IMR-90 (cell line): ENCODE results near the gene SCYL2. TPM values are rescaled to one million over a fixed set of nuclear protein-coding genes. Genes with fewer than 3 reads are reported as not detected.
A peak's percentile ranks its signal among the peaks of the same experiment; 100 is the strongest.

Experiments
- ATAC-seq: fragments of 200-7000 bp; cut with Tn5 transposase; 2 replicates; pipeline ENCODE4 v1.9.1; 2020; ENCODE audit warnings: low read depth, mild to moderate bottlenecking, moderate library complexity
- BruUV-seq: library from RNA; stranded (reverse); fragments of 400-500 nt; replicated peaks from 2 replicates; lab custom pipeline; 2021; lab: Mats Ljungman, UMichigan
- CTCF ChIA-PET: fragments of 300-600 bp; formaldehyde crosslinking; extraction: SDS; loops from one replicate; lab custom pipeline; 2021; ENCODE audit warnings: antibody characterized with exemption; lab: Yijun Ruan, JAX
- POLR2A ChIA-PET: fragments of 300-600 bp; sonication (Branson Sonifier 250); formaldehyde crosslinking; loops from one replicate; lab custom pipeline; 2022; ENCODE audit warnings: antibody characterized with exemption; ENCODE audit not compliant: unreplicated experiment; lab: Charles Lee
- DNase-seq: peaks from one replicate; pipeline ENCODE4 v3.0.0; 2013
- H2AFZ ChIP-seq: replicated peaks from 2 replicates; pipeline ENCODE3; 2013; ENCODE audit warnings: low read length, mild to moderate bottlenecking; ENCODE audit not compliant: poor library complexity
- H2AK5ac ChIP-seq: 2 replicates; pipeline ENCODE4 v1.6.1; 2013; ENCODE audit warnings: low read depth, low read length, inconsistent platforms
- H2AK9ac ChIP-seq: replicated peaks from 2 replicates; pipeline ENCODE3; 2013; ENCODE audit warnings: mild to moderate bottlenecking, low read depth, low read length, moderate library complexity; ENCODE audit not compliant: poor library complexity
- H2BK120ac ChIP-seq: 2 replicates; pipeline ENCODE4 v1.6.1; 2013; ENCODE audit warnings: low read depth, low read length, inconsistent platforms
- H2BK15ac ChIP-seq: 3 replicates; pipeline ENCODE4 v1.6.1; 2013; ENCODE audit warnings: low read depth, low read length, inconsistent platforms
- H2BK20ac ChIP-seq: 2 replicates; pipeline ENCODE4 v1.6.1; 2013; ENCODE audit warnings: low read depth, mild to moderate bottlenecking, inconsistent platforms, low read length, moderate library complexity
- H2BK5ac ChIP-seq: 2 replicates; pipeline ENCODE4 v1.6.1; 2013; ENCODE audit warnings: mild to moderate bottlenecking, low read depth, low read length, inconsistent platforms; ENCODE audit not compliant: poor library complexity, severe bottlenecking
- H3K14ac ChIP-seq: replicated peaks from 2 replicates; pipeline ENCODE4 v1.6.1; 2013; ENCODE audit warnings: low read depth, low read length, inconsistent platforms
- H3K18ac ChIP-seq: 2 replicates; pipeline ENCODE4 v1.6.1; 2013; ENCODE audit warnings: low read depth, low read length, control low read depth
- H3K23ac ChIP-seq: 2 replicates; pipeline ENCODE4 v1.6.1; 2013; ENCODE audit warnings: low read depth, low read length, inconsistent platforms
- H3K27ac ChIP-seq: 2 replicates; pipeline ENCODE4 v1.5.1; 2013; ENCODE audit warnings: mild to moderate bottlenecking, control low read depth, low read length; ENCODE audit not compliant: insufficient read depth
- H3K27me3 ChIP-seq: 2 replicates; pipeline ENCODE4 v1.6.1; 2013; ENCODE audit warnings: low read length; ENCODE audit not compliant: control insufficient read depth, insufficient read depth
- H3K36me3 ChIP-seq: 2 replicates; pipeline ENCODE4 v1.6.1; 2013; ENCODE audit warnings: low read length, mixed read lengths; ENCODE audit not compliant: control insufficient read depth, insufficient read depth
- H3K4ac ChIP-seq: 2 replicates; pipeline ENCODE4 v1.6.1; 2013; ENCODE audit warnings: low read depth, low read length, inconsistent platforms
- H3K4me1 ChIP-seq: 2 replicates; pipeline ENCODE4 v1.6.1; 2013; ENCODE audit warnings: low read length, mixed read lengths; ENCODE audit not compliant: control insufficient read depth, insufficient read depth
- H3K4me2 ChIP-seq: 2 replicates; pipeline ENCODE4 v1.6.1; 2013; ENCODE audit warnings: low read depth, mild to moderate bottlenecking, control low read depth, low read length, moderate library complexity
- H3K4me3 ChIP-seq: 2 replicates; pipeline ENCODE4 v1.5.1; 2013; ENCODE audit warnings: low read depth, mild to moderate bottlenecking, control low read depth, low read length, moderate library complexity; ENCODE audit not compliant: insufficient read depth
- H3K56ac ChIP-seq: 2 replicates; pipeline ENCODE4 v1.6.1; 2013; ENCODE audit warnings: low read length, inconsistent platforms; ENCODE audit not compliant: insufficient read depth; ENCODE audit errors: extremely low read depth
- H3K79me1 ChIP-seq, 2 experiments: 2 replicates each; pipeline ENCODE4 v1.6.1; 2013; ENCODE audit warnings: low read length in 2 of 2, inconsistent platforms in 1 of 2, low read depth in 1 of 2
- H3K9ac ChIP-seq: 2 replicates; pipeline ENCODE4 v1.6.1; 2013; ENCODE audit warnings: low read depth, low read length, control low read depth
- H3K9me1 ChIP-seq: 2 replicates; pipeline ENCODE4 v1.6.1; 2013; ENCODE audit warnings: low read length, inconsistent platforms; ENCODE audit not compliant: insufficient read depth
- H3K9me3 ChIP-seq: 2 replicates; pipeline ENCODE4 v1.6.1; 2013; ENCODE audit warnings: low read length; ENCODE audit not compliant: control insufficient read depth, insufficient read depth
- H4K20me1 ChIP-seq: 2 replicates; pipeline ENCODE4 v1.6.1; 2013; ENCODE audit warnings: low read length, inconsistent platforms; ENCODE audit not compliant: insufficient read depth
- H4K5ac ChIP-seq: 2 replicates; pipeline ENCODE4 v1.6.1; 2013; ENCODE audit warnings: mild to moderate bottlenecking, low read depth, low read length, control low read depth
- H4K8ac ChIP-seq, 2 experiments: 2 replicates each; pipeline ENCODE4 v1.6.1; 2013; ENCODE audit warnings: low read depth in 2 of 2, low read length in 2 of 2, control low read depth in 1 of 2, inconsistent platforms in 1 of 2
- H4K91ac ChIP-seq: 2 replicates; pipeline ENCODE4 v1.6.1; 2013; ENCODE audit warnings: low read depth, low read length, inconsistent platforms; ENCODE audit not compliant: insufficient read depth
- BHLHE40 ChIP-seq: fragments of 150-350 bp; IDR thresholded peaks from 2 replicates; pipeline ENCODE4 v1.6.1; 2016; ENCODE audit warnings: mild to moderate bottlenecking, low read depth, low read length
- CEBPB ChIP-seq: IDR thresholded peaks from 2 replicates; pipeline ENCODE4 v1.6.1; 2012; ENCODE audit warnings: low read depth, low read length, improper control_type of control experiment
- CHD1 ChIP-seq: IDR thresholded peaks from 2 replicates; pipeline ENCODE4 v1.6.1; 2012; ENCODE audit warnings: low read depth, low read length, improper control_type of control experiment
- CTCF ChIP-seq: conservative IDR thresholded peaks from 2 replicates; pipeline ENCODE4 v1.5.1; 2012; ENCODE audit warnings: mild to moderate bottlenecking, low read depth, low read length, improper control_type of control experiment
- FOS ChIP-seq: fragments of 150-350 bp; IDR thresholded peaks from 2 replicates; pipeline ENCODE4 v1.6.1; 2016; ENCODE audit warnings: low read depth, low read length
- MAFK ChIP-seq: IDR thresholded peaks from 2 replicates; pipeline ENCODE4 v1.6.1; 2012; ENCODE audit warnings: low read depth, low read length, improper control_type of control experiment
- POLR2A ChIP-seq: IDR thresholded peaks from 2 replicates; pipeline ENCODE4 v1.6.1; 2012; ENCODE audit warnings: mild to moderate bottlenecking, low read depth, low read length
- RAD21 ChIP-seq: IDR thresholded peaks from 2 replicates; pipeline ENCODE4 v1.6.1; 2012; ENCODE audit warnings: low read length, improper control_type of control experiment
- WGBS, 2 experiments: methylation state at CpG; one replicate each; pipeline versions ENCODE4 v1.1.5 to v1.1.7; 2013; ENCODE audit warnings: missing lambda C conversion rate in 2 of 2; ENCODE audit not compliant: insufficient read length in 1 of 2; ENCODE audit errors: extremely low coverage in 2 of 2; 5-methylcytosine and 5-hydroxymethylcytosine counted together
- dilution Hi-C: fragments of 300-500 bp; cut with HindIII; formaldehyde crosslinking; loops from one replicate; pipeline ENCODE4 v1.14.3; 2018; ENCODE audit warnings: low sequenced_read_pairs; ENCODE audit not compliant: unreplicated experiment
- in situ Hi-C: fragments of 300-500 bp; cut with MboI; formaldehyde crosslinking; loops from 3 replicates; pipeline ENCODE4 v1.14.3; 2019; ENCODE audit warnings: low sequenced_read_pairs, inconsistent platforms, mixed read lengths
- intact Hi-C: fragments of 100-400 bp; cut with micrococcal nuclease; formaldehyde crosslinking; loops from 2 replicates; pipeline ENCODE4 v1.10.0; 2022
- polyA plus RNA-seq, 3 experiments: library from polyadenylated mRNA; depleted of rRNA; stranded (reverse); fragments of >200 nt; gene quantifications; 2 replicates each; pipeline ENCODE4 v1.2.3, GENCODE V29; 2012; ENCODE audit warnings: low replicate concordance in 1 of 3
- total RNA-seq: library from RNA; depleted of rRNA; stranded (reverse); fragments of >200 nt; gene quantifications from 2 replicates; pipeline ENCODE4 v1.2.3, GENCODE V29; 2012
- TF ChIP-seq, protein P1 (sequence below): fragments of 150-350 bp; IDR thresholded peaks from 2 replicates; pipeline ENCODE4 v1.6.1; 2016; ENCODE audit warnings: low read depth, mild to moderate bottlenecking, low read length, moderate library complexity, borderline replicate concordance

SCYL2 gene
- total and polyA plus RNA-seq, 2 of the 4 experiments (the other 2 are of a cell fraction), result 15.3 to 52.0 TPM

GRCh38 chr12:100219328-100220109 is 47.5 kb upstream of the SCYL2 start:
- Histone ChIP-seq H3K9me3 (no peaks in the 10 kb centered on the region), H2AK5ac (no peak overlapping the region), H4K5ac (no peak overlapping the region), H3K27ac (no peak overlapping the region), H4K20me1 (no peaks in the 10 kb centered on the region), H3K4me2 (no peak overlapping the region), H3K23ac (no peak overlapping the region), H3K36me3 (peaks cover 15% of the 10 kb centered on the region), H2BK5ac (no peak overlapping the region), H3K27me3 (no peaks in the 10 kb centered on the region), H3K4ac (no peak overlapping the region), H2BK20ac (no peak overlapping the region), H3K56ac (no peak overlapping the region), H3K4me1 (no peaks in the 10 kb centered on the region), H3K9me1 (0 out of 2 replicates have a peak, but pooled peaks cover 4% of the 10 kb centered on the region), H2BK120ac (no peak overlapping the region), H2AFZ (no peak overlapping the region), H3K4me3 (no peak overlapping the region), H3K14ac (no peak overlapping the region), H4K91ac (no peak overlapping the region), H3K9ac (no peak overlapping the region), H3K18ac (no peak overlapping the region), H2BK15ac (no peak overlapping the region), H2AK9ac (no peak overlapping the region), H4K8ac (no peak overlapping the region), H3K79me1 (no peaks in the 10 kb centered on the region)
- intact Hi-C loops, result loop anchor here (5.0 kb wide), 1 partner anchor 162 kb away; no protein-coding TSS in a partner anchor
- no CpG with 5 or more reads among the region's 5 CpGs for WGBS, 2 experiments
- no TSS peak for BruUV-seq
- TF ChIP-seq, protein P1, sequence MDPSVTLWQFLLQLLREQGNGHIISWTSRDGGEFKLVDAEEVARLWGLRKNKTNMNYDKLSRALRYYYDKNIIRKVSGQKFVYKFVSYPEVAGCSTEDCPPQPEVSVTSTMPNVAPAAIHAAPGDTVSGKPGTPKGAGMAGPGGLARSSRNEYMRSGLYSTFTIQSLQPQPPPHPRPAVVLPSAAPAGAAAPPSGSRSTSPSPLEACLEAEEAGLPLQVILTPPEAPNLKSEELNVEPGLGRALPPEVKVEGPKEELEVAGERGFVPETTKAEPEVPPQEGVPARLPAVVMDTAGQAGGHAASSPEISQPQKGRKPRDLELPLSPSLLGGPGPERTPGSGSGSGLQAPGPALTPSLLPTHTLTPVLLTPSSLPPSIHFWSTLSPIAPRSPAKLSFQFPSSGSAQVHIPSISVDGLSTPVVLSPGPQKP, result no peak
- TF ChIP-seq BHLHE40 (no peak), CHD1 (no peak), FOS (no peak), CTCF (no peak), CEBPB (peak; percentile 81), POLR2A (no peak), RAD21 (no peak), MAFK (no peak)
- ATAC-seq (no peak), DNase-seq (no peak)
- ChIA-PET POLR2A (no interaction called here), CTCF (interaction anchor here (1.4 kb wide), 1 partner anchor 15 kb away, joined by 4 read pairs; no protein-coding TSS in a partner anchor)
- in situ Hi-C loops, result no loop called here
- dilution Hi-C loops, result no loop called here
